Fibroblast of gingiva (primary cell): ENCODE results near the gene MEDAG.

Experiments
- DNase-seq: peaks from one replicate; pipeline ENCODE4 v3.0.0-alpha.2; 2011; ENCODE audit warnings: low read depth

Gene MEDAG

DNA sequence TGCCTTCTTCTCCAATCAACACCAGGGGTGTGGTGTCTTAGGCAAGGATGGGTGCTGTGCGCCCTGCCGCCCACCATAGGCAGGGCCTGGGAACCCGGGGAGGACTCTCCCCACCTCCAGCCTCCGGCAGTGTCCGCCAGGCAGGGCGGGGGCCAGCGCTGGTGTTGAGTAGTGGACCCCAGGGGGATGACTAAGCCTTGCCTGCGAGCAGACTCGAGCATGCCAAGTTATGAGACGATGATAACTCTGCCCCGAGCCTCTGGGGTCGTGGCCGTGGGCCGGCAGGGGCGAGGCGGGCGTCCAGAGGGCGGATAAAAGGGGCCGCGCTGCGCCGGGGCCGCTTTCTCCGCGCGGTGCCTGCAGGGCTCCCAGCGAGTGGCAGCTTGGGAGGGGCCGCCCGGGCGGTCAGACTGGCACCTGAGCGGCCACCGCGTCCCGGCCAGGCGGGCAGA lies at the start of gene MEDAG:
Gene MEDAG, plus strand, starts transcription at position 340 of the 452 bp plus-strand sequence. CDS start 245 bp downstream, outside the sequence.
- peak; percentile 54 for DNase-seq

DNA sequence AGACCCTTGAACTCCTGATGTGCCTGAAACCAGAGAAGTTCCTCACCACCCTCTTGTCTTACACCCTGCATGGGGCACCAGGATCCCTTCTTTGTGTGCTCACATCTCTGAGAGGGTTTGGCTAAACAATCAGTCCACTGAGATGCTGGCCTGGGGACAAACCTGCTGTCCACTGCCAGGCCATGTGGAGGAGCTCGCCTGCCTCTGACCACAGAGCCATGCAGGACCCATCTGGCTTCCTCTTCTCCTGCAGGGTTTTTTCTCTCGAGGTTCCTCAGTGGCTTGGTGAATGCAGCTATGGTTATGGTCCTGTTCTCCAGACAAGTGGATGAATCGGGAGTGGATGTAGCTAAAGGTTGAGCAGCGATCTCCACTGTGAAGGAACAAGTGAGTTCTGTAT lies 49.1 kb upstream of the MEDAG start:
- peak; percentile 53 for DNase-seq

DNA sequence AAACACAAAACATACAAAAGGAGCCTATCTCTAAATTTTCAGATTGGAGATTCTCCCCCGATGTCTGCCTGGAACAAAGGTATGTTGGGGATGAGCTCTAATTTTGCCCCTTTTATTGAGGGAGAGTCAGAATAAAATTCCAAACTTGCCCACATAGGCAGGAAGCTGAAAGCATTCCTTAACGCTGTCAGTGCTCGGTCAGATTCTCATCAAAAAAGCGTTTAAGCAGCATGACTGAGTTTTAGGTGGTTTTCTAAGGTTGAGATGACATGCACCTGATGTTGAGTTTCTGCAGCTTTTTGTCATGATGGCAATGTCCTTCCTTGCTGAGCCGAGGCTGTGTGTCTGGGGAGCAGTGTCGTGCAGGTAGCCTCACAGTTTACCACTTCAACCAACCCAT lies 48.4 kb upstream of the MEDAG start:
- DNase-seq: no peak

- no peak for DNase-seq
These were observed 46.7 kb upstream of the MEDAG start for GRCh38 chr13:30859326-30859725.

DNA sequence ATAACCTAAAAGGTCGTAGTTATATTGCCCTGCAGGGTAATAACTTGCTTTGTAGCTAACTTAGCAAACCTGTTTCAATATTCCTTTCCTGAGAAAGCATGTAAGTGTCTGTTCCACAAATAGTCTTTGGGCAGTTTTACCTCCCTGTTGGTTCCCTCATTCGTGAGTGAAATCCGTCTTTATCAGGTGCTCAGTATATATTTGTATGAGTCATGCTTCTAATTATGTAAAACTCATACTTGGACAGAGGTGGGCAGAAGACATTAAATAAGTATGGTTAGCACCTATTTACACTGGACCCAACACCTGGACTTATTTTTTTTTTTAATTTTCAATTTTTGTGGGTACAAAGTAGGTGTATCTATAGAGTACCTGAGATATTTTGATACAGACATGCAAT lies 44.9 kb upstream of the MEDAG start:
- no peak for DNase-seq

DNA sequence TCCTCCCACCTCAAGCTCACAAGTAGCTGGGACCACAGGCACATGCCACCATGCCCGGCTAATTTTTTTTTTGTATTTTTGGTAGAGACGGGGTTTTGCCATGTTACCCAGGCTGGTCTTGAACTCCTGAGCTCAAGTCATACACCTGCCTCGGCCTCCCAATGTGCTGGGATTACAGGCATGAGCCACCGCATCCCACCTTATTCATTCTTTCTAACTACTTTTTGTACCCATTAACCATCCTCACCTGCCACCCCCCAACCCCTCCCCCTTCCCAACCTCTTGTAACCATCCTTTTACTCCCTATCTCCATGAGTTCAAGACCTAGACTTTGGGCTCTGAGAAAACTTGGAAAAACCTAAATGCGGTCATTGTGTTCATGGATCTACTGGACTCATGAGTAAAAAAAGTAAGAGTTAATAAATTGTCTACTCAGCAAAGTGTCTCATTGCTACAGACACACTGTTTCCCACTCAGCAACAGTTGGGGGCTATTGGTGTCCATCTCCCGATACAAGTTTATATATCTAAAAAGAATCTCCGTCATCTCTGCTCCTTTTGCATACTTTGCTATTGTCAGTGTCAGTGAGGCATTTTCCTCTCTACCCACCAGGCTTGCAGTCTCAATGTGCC lies 44.1 kb upstream of the MEDAG start:
- no peak for DNase-seq

DNA sequence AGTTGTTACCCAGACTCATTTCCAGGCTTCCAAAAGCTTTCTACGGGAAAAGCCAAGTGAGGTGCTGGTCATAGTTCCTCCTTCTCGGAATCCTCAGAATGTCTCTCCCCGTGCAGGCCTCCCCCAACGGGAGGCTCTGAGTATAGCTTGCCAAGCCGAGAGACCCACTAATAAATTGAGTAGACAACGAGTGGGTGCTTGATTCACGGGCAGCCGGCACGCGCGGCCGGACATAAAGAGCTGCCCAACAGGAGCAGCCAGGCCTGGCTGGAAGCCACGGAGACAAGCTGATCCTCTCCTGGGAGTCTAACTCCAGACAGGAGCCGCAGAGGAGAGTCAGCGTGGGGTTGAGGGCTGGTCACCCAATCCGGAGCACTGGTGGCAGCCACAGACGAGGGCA lies 43.4 kb upstream of the MEDAG start:
- no peak for DNase-seq

DNA sequence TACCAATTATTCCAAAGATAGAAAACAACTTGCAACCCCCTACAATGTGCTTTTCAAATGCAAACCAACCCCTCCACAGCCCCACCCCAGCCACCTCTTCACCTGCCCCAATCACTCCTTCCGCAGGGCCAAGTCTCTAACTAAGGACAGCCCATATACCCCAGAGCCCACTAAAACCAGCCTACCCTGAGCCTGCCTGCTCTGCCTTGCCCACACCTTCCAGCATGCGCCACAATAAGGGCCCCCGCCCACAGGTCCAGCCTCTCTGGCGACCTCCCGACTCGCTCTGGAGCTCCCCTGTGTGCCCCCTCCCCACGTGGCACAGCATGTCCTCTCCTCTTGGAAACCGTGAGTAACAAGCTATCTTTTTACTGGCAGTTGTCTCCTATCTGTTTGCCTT lies 42.8 kb upstream of the MEDAG start:
- no peak for DNase-seq

GRCh38 chr13:30863796-30864195 lies 42.3 kb upstream of the MEDAG start:
- DNase-seq: no peak

GRCh38 chr13:30864433-30865122 lies 41.5 kb upstream of the MEDAG start:
- DNase-seq: peak; percentile 87

GRCh38 chr13:30865123-30866049 lies 40.7 kb upstream of the MEDAG start:
- peak; percentile 91 for DNase-seq

DNA sequence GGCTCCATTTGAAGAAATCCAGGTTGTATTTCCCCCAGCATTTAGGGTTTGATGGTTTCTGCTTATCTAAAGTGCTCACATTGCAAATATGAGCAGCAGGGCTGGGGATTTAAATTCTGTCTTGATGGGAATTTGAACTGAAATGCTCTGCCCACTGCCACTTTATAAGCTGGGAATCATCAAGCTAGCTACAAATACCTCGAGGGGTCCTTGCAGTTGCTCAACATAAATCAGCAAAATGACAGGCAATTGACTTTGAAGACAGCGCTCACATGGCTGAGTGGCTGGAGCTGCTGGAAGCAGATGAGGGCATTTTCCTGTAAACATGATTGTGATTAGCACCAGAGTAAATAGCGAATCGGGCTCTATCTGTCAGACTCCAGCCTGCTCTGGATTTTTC lies 39.4 kb upstream of the MEDAG start:
- DNase-seq: no peak

DNA sequence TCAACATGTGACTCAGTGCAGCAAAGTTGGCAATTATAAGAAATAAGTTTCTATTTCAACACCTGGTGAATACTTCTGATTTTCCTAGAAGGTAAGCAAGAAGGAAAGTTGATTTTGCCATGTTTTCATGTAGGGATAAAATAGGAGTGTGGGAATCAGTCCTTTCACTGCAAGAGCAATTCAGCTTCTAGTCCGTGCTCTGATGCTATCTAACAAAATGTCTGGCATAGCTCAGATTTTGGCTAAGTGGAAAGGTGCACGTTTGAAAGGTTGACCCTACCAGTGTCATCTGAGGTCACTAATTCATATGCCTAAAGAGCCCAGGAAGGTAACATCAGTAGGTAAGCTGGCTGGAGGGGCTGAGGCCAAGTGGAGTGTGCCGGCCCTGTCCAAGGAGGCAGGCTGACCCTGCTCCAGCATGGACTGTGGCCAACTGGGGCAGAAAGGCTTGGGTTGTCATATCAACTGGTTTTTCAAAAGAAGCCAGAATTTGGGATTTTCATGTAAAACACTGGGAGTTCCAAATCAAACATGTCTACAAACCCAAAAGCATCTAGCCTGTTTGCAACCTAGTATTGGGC lies 38.9 kb upstream of the MEDAG start:
- DNase-seq: no peak

- peak; percentile 35 for DNase-seq
These were observed 37.1 kb upstream of the MEDAG start for GRCh38 chr13:30868799-30869470.

DNA sequence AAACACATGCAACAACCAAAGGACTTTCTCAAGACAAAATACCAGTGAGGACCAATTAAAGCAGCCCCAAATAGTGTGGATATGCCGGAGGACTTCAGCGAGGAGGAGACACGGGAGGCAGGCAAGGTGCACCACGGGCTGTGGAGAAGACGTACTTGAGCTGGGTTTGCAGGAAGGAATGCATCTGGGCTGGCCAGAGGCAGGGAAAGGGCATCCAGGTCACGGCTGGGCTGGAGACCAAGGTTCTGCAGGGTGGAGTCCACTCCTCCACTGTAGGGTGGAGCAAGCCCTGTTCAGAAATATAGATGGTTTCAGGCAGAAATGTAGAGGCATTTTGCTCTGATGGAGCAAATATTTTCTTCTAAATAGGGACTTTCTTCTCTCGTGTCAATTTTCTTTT lies 36.6 kb upstream of the MEDAG start:
- peak; percentile 56 for DNase-seq

- peak; percentile 99 for DNase-seq
These were observed 35.8 kb upstream of the MEDAG start for GRCh38 chr13:30870049-30870884.

- DNase-seq: no peak
These were observed 35.0 kb upstream of the MEDAG start for GRCh38 chr13:30870916-30871587.

- DNase-seq: no peak
These were observed 34.3 kb upstream of the MEDAG start for GRCh38 chr13:30871588-30872275.

DNA sequence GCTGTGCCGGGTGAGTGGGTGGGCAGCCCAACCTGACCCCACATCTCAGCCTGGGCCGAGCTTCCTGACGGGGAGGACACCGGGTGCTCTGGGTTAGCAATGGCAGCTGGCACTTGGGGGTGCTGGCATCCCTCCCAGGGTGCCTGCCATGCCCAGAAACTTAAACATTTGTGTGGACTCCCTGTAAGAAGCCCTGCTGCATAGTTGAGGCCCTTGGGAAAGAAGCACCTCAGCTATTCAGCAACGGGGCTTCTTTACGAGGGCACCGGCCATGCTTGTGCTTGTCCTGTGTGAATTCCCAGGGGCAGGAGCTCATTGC lies 33.8 kb upstream of the MEDAG start:
- no peak for DNase-seq
